OCI-LY1 (cell line): ENCODE results near the gene CLDN9.

Source experiments
- H2AFZ ChIP-seq: fragments of 200-600 bp; sonication (generic), shearing (Covaris generic); 2 replicates; pipeline ENCODE4 v1.6.0; 2014; ENCODE audit warnings: antibody characterized with exemption, mild to moderate bottlenecking, low read length
- H3F3A ChIP-seq: fragments of 200-600 bp; sonication (generic), shearing (Covaris generic); 2 replicates; pipeline ENCODE4 v1.6.0; 2014; ENCODE audit warnings: mild to moderate bottlenecking, antibody characterized with exemption, low read length, moderate library complexity; ENCODE audit not compliant: insufficient read depth
- H3K27ac ChIP-seq: fragments of 200-600 bp; sonication (generic); 2 replicates; pipeline ENCODE4 v1.5.1; 2014; ENCODE audit warnings: low read length, mixed run types, mild to moderate bottlenecking, low read depth; ENCODE audit not compliant: poor library complexity, severe bottlenecking
- H3K27me3 ChIP-seq: fragments of 200-600 bp; sonication (generic); 2 replicates; pipeline ENCODE4 v1.6.0; 2014; ENCODE audit warnings: antibody characterized with exemption, mild to moderate bottlenecking, low read length, moderate library complexity; ENCODE audit not compliant: insufficient read depth
- H3K36me3 ChIP-seq: fragments of 200-600 bp; sonication (generic); 2 replicates; pipeline ENCODE4 v1.6.1; 2014; ENCODE audit warnings: mild to moderate bottlenecking, antibody characterized with exemption, low read length, moderate library complexity, mixed read lengths; ENCODE audit not compliant: insufficient read depth
- H3K4me1 ChIP-seq: fragments of 200-600 bp; sonication (generic); 2 replicates; pipeline ENCODE4 v1.5.1; 2014; ENCODE audit warnings: mild to moderate bottlenecking, low read length, moderate library complexity; ENCODE audit not compliant: insufficient read depth, severe bottlenecking
- H3K4me2 ChIP-seq: fragments of 200-600 bp; sonication (generic), shearing (Covaris generic); 2 replicates; pipeline ENCODE4 v1.6.1; 2014; ENCODE audit warnings: low read length
- H3K4me3 ChIP-seq: fragments of 200-600 bp; sonication (generic); 2 replicates; pipeline ENCODE4 v1.5.1; 2014; ENCODE audit warnings: low read length, low read depth, mild to moderate bottlenecking, mixed read lengths; ENCODE audit not compliant: poor library complexity, severe bottlenecking
- H3K79me2 ChIP-seq: fragments of 200-600 bp; shearing (Covaris generic); 2 replicates; pipeline ENCODE4 v1.6.1; 2016; ENCODE audit warnings: mixed run types, low read length, mixed read lengths; ENCODE audit not compliant: insufficient read depth
- H3K9ac ChIP-seq: fragments of 200-600 bp; sonication (generic), shearing (Covaris generic); 2 replicates; pipeline ENCODE4 v1.6.1; 2014; ENCODE audit warnings: mild to moderate bottlenecking, low read length, mixed read lengths
- H3K9me2 ChIP-seq: fragments of 200-600 bp; sonication (generic), shearing (Covaris generic); 2 replicates; pipeline ENCODE4 v1.6.1; 2014; ENCODE audit warnings: low read depth, mild to moderate bottlenecking, low read length, mixed read lengths
- H3K9me3 ChIP-seq: fragments of 200-600 bp; shearing (Covaris generic); 2 replicates; pipeline ENCODE4 v1.6.1; 2014; ENCODE audit warnings: low read length, mixed read lengths
- H4K20me1 ChIP-seq: fragments of 200-600 bp; sonication (generic), shearing (Covaris generic); 2 replicates; pipeline ENCODE4 v1.6.0; 2016; ENCODE audit warnings: mild to moderate bottlenecking, low read length; ENCODE audit not compliant: insufficient read depth
- EZH2 ChIP-seq: fragments of 200-600 bp; sonication (generic), shearing (Covaris generic); IDR thresholded peaks from 2 replicates; pipeline ENCODE4 v1.8.0; 2017; ENCODE audit warnings: borderline replicate concordance, mixed run types, mild to moderate bottlenecking, antibody characterized with exemption, low read length, moderate library complexity, mixed read lengths
- TF ChIP-seq, protein P1 (sequence below): fragments of 200-600 bp; sonication (generic), shearing (Covaris generic); IDR thresholded peaks from 2 replicates; pipeline ENCODE4 v1.5.1; 2017; ENCODE audit warnings: mild to moderate bottlenecking, antibody characterized with exemption, low read length, moderate library complexity, mixed read lengths

Gene CLDN9

DNA sequence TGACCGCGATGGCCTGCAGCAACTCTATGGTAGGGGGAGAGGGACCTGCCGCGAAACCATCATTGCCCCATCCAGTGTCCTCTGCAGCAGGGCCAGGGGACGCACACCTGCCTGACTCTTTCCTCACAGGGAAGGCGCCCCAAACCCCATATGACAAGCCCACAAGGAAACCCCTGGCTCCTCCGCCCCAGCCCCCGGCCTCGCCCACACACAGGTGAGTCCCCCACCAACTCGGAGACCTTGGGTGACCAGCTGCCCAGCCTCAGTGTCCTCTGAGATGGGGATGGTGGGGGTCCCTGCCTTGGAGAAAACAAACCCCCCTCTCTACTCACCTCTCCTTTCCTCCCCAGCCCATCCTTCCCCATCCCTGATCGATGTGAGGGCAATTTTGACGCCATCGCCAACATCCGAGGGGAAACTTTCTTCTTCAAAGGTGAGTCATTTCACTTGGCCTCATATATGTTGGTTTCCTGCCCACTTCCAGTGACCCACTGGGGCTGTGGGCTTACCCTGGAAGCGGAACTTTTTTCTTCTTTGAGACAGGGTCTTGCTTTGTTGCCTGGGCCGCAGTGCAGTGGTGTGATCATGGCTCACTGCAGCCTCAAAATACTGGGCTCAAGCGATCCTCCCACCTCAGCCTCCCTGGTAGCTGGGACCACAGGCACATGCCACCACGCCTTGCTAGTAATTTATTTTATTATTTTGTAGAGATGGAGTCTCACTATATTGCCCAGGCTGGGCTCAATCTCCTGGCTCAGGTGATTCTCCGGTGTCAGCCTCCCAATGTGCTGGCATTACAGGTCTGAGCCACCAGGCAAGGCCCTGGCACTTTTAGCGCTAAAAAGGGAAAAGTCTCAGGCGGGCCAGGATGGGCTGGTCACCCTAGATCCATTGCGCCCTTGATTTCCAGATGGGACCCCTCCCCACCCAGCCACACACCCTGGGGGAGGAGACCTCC, 44.7 kb downstream of the CLDN9 start:
- no peaks in the 10 kb centered on the region; the same call in 1 of the 2 replicates for H3K27me3 ChIP-seq
- no peaks in the 10 kb centered on the region for H3K36me3 ChIP-seq
- H3K9me2 ChIP-seq, result no peaks in the 10 kb centered on the region
- no peaks in the 10 kb centered on the region for H3K9me3 ChIP-seq
- no peaks in the 10 kb centered on the region for H3F3A ChIP-seq
- no peaks in the 10 kb centered on the region for H4K20me1 ChIP-seq
- H3K4me1 ChIP-seq, result peaks cover 20% of the 10 kb centered on the region
- no peak overlapping the region for H3K4me2 ChIP-seq
- TF ChIP-seq EZH2, result no peak
- TF ChIP-seq, protein P1, sequence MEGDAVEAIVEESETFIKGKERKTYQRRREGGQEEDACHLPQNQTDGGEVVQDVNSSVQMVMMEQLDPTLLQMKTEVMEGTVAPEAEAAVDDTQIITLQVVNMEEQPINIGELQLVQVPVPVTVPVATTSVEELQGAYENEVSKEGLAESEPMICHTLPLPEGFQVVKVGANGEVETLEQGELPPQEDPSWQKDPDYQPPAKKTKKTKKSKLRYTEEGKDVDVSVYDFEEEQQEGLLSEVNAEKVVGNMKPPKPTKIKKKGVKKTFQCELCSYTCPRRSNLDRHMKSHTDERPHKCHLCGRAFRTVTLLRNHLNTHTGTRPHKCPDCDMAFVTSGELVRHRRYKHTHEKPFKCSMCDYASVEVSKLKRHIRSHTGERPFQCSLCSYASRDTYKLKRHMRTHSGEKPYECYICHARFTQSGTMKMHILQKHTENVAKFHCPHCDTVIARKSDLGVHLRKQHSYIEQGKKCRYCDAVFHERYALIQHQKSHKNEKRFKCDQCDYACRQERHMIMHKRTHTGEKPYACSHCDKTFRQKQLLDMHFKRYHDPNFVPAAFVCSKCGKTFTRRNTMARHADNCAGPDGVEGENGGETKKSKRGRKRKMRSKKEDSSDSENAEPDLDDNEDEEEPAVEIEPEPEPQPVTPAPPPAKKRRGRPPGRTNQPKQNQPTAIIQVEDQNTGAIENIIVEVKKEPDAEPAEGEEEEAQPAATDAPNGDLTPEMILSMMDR, result no peak
- H3K79me2 ChIP-seq, result no peaks in the 10 kb centered on the region
- no peak overlapping the region for H3K4me3 ChIP-seq
- H2AFZ ChIP-seq, result no peak overlapping the region
- H3K27ac ChIP-seq, result no peak overlapping the region
- no peak overlapping the region for H3K9ac ChIP-seq

DNA sequence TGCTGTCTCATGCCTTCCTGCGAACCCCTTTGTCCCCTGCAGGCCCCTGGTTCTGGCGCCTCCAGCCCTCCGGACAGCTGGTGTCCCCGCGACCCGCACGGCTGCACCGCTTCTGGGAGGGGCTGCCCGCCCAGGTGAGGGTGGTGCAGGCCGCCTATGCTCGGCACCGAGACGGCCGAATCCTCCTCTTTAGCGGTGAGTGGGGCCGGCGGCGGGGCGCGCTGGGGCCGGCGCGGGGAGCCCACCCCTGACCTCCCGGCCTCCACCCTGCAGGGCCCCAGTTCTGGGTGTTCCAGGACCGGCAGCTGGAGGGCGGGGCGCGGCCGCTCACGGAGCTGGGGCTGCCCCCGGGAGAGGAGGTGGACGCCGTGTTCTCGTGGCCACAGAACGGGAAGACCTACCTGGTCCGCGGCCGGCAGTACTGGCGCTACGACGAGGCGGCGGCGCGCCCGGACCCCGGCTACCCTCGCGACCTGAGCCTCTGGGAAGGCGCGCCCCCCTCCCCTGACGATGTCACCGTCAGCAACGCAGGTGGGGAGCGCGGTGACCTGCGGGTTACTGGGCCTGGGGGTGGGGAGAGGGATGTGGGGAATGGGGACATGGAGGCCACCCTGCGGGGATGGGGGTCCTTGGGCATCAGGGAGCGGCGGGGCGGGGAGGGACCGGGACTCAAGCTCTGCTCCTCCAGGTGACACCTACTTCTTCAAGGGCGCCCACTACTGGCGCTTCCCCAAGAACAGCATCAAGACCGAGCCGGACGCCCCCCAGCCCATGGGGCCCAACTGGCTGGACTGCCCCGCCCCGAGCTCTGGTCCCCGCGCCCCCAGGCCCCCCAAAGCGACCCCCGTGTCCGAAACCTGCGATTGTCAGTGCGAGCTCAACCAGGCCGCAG, 45.7 kb downstream of the CLDN9 start:
- peak overlapping the region; percentile 89 for H3K9ac ChIP-seq
- H3K9me3 ChIP-seq, result no peaks in the 10 kb centered on the region
- peaks cover 20% of the 10 kb centered on the region for H3K4me1 ChIP-seq
- no peaks in the 10 kb centered on the region for H4K20me1 ChIP-seq
- no peak overlapping the region for H3K27ac ChIP-seq
- H3F3A ChIP-seq, result no peaks in the 10 kb centered on the region
- no peaks in the 10 kb centered on the region; the same call in 1 of the 2 replicates for H3K27me3 ChIP-seq
- no peaks in the 10 kb centered on the region for H3K9me2 ChIP-seq
- no peaks in the 10 kb centered on the region for H3K36me3 ChIP-seq
- H2AFZ ChIP-seq, result peak overlapping the region; percentile 59; the same call in 1 of the 2 replicates
- TF ChIP-seq EZH2, result no peak
- TF ChIP-seq, protein P1, result no peak; the same call in 1 of the 2 replicates
- peak overlapping the region; percentile 90 for H3K4me3 ChIP-seq
- H3K4me2 ChIP-seq, result peak overlapping the region; percentile 90
- H3K79me2 ChIP-seq, result no peaks in the 10 kb centered on the region

GRCh38 chr16:3059041-3059722, 46.5 kb downstream of the CLDN9 start:
- Histone ChIP-seq H3K4me1 (peaks cover 20% of the 10 kb centered on the region), H3K9me3 (no peaks in the 10 kb centered on the region), H3K27ac (no peak overlapping the region), H3K4me3 (peak overlapping the region; percentile 90), H2AFZ (peak overlapping the region; percentile 59; the same call in 1 of the 2 replicates), H3K9ac (peak overlapping the region; percentile 89), H3K9me2 (no peaks in the 10 kb centered on the region), H3K79me2 (no peaks in the 10 kb centered on the region), H4K20me1 (no peaks in the 10 kb centered on the region), H3F3A (no peaks in the 10 kb centered on the region), H3K27me3 (no peaks in the 10 kb centered on the region; the same call in 1 of the 2 replicates), H3K36me3 (no peaks in the 10 kb centered on the region), H3K4me2 (peak overlapping the region; percentile 90)
- TF ChIP-seq, protein P1, result peak; percentile 68
- TF ChIP-seq EZH2, result no peak
